ENCODE data around the gene ZPLD1. TPM values are rescaled to one million over a fixed set of nuclear protein-coding genes. Genes with fewer than 3 reads are reported as not detected.

The ZPLD1 gene
- total and polyA plus RNA-seq, 2 of the 8 experiments (the other 6 are each of a cell fraction or from before 2014, with no cell fraction given), result not detected

- POLR2A ChIA-PET (ENCODE audit: partially characterized antibody), result no interaction called here
- no peak overlapping the region for H2BK120ac ChIP-seq (replicated peaks; ENCODE audit: low read depth, low read length)
- FAIRE-seq (no peak), DNase-seq (ENCODE audit: low read depth in 1 of 2, low spot score in 2 of 2) (no peak)
- no peaks in the 10 kb centered on the region for H3K9me3 ChIP-seq (ENCODE audit: insufficient read depth in 2 of 2, low read depth in 1 of 2, low read length in 1 of 2)
- H3K79me2 ChIP-seq (ENCODE audit: control insufficient read depth in 1 of 2, insufficient read depth in 2 of 2, low read length in 2 of 2), result no peaks in the 10 kb centered on the region
- 86% methylated on average over 3 of the region's 3 CpGs; no CpG with 5 or more reads in 1 of the 2 experiments for WGBS, 2 experiments (ENCODE audit: extremely low coverage in 1 of 2, insufficient coverage in 1 of 2, insufficient read length in 1 of 2, insufficient replicate concordance in 2 of 2, low coverage in 1 of 2, low lambda C conversion rate in 2 of 2, missing lambda C conversion rate in 1 of 2)
- H4K20me1 ChIP-seq (replicated peaks in 1 of 2; ENCODE audit: control insufficient read depth in 1 of 2, insufficient read depth in 2 of 2, low read length in 2 of 2), result no peaks in the 10 kb centered on the region
- no peaks in the 10 kb centered on the region for H3K23me2 ChIP-seq (ENCODE audit: low read depth, low read length)
- H3K18ac ChIP-seq (ENCODE audit: extremely low read depth, low read length), result no peak overlapping the region
- H3K14ac ChIP-seq (ENCODE audit: insufficient read length), result no peak overlapping the region
- H3K79me1 ChIP-seq (ENCODE audit: low read depth, low read length), result no peaks in the 10 kb centered on the region
- H3K9ac ChIP-seq (replicated peaks in 1 of 4; ENCODE audit: extremely low read depth in 1 of 4, low read depth in 3 of 4, low read length in 3 of 4), result no peak overlapping the region
- H3K23ac ChIP-seq (ENCODE audit: insufficient read length), result no peak overlapping the region
- no peaks in the 10 kb centered on the region for H3K4me1 ChIP-seq (replicated peaks in 1 of 4; ENCODE audit: control insufficient read depth in 3 of 4, insufficient read depth in 4 of 4, low read length in 3 of 4)
- H3K4ac ChIP-seq (replicated peaks; ENCODE audit: insufficient read length, low read depth, low read length), result no peak overlapping the region
- H4K91ac ChIP-seq (replicated peaks; ENCODE audit: insufficient read length, low read length), result no peak overlapping the region
- no peak overlapping the region for H2BK12ac ChIP-seq (ENCODE audit: low read depth, low read length)
- CTCF ChIA-PET (ENCODE audit: partially characterized antibody), result interaction anchor here (1.5 kb wide), 1 partner anchor 75 kb away, joined by 3 read pairs; no protein-coding TSS in a partner anchor
- no peak overlapping the region for H2AFZ ChIP-seq (ENCODE audit: low read length)
- H4K5ac ChIP-seq (ENCODE audit: insufficient read length, low read depth, low read length), result no peak overlapping the region
- H2BK20ac ChIP-seq (ENCODE audit: low read length), result no peak overlapping the region
- H3K56ac ChIP-seq (replicated peaks; ENCODE audit: insufficient read length, low read depth, low read length), result no peak overlapping the region
- no peak overlapping the region for H3K4me3 ChIP-seq (ENCODE audit: extremely low read depth in 1 of 4, insufficient read depth in 2 of 4, low read depth in 3 of 4, low read length in 4 of 4)
- H2BK5ac ChIP-seq (ENCODE audit: low read depth, low read length), result no peak overlapping the region
- no peaks in the 10 kb centered on the region for H3K36me3 ChIP-seq (ENCODE audit: control insufficient read depth in 2 of 4, insufficient read depth in 4 of 4, low read length in 3 of 4)
- no peaks in the 10 kb centered on the region for H3K27me3 ChIP-seq (replicated peaks in 1 of 4; ENCODE audit: control insufficient read depth in 3 of 4, extremely low read depth in 1 of 4, insufficient read depth in 3 of 4, low read length in 3 of 4)
- no peak overlapping the region for H2BK15ac ChIP-seq (ENCODE audit: low read length)
- H2AK5ac ChIP-seq (ENCODE audit: low read depth, low read length), result no peak overlapping the region
- no peak overlapping the region for H4K8ac ChIP-seq (ENCODE audit: extremely low read depth, insufficient read depth, low read length)
- no peak overlapping the region for H3K27ac ChIP-seq (ENCODE audit: low read depth, low read length)
- no peak overlapping the region for H3K4me2 ChIP-seq (ENCODE audit: insufficient read depth in 1 of 2, low read depth in 2 of 2, low read length in 2 of 2)
- TF ChIP-seq ATF3 (IDR thresholded peaks at IDR 0.05; ENCODE audit: insufficient read depth, low read depth, low read length) (no peak), YY1 (IDR thresholded peaks at IDR 0.05; ENCODE audit: low read depth, low read length) (no peak), GABPA (IDR thresholded peaks at IDR 0.05; ENCODE audit: borderline replicate concordance, insufficient read depth, low read length) (no peak), SUZ12 (IDR thresholded peaks at IDR 0.05; ENCODE audit: low read length) (no peak), TEAD4 (IDR thresholded peaks at IDR 0.05; ENCODE audit: low read depth, low read length) (no peak), ZNF274 (IDR thresholded peaks at IDR 0.05; ENCODE audit: borderline replicate concordance, extremely low read depth, low read length) (no peak), TCF12 (IDR thresholded peaks at IDR 0.05; ENCODE audit: low read depth, low read length) (no peak), NRF1 (IDR thresholded peaks at IDR 0.05; ENCODE audit: low read depth, low read length) (no peak), CHD2 (IDR thresholded peaks at IDR 0.05; ENCODE audit: low read length) (no peak)
Measured at GRCh38 chr3:102454181-102454580, 19.4 kb downstream of the ZPLD1 start.
